Endometrial microvascular endothelial cells (primary cell): Measurements from ENCODE around the gene CYB561D2. TPM values are rescaled to one million over a fixed set of nuclear protein-coding genes. Genes with fewer than 3 reads are reported as not detected.

Experiments
- in situ Hi-C: cut with HindIII; loops from 2 replicates; pipeline ENCODE4 v1.10.0; 2017; ENCODE audit warnings: low sequenced_read_pairs, low pct_unique_long_range_greater_than_20kb; ENCODE audit errors: inconsistent ontology term
- total RNA-seq: library from RNA; depleted of rRNA; stranded (reverse); fragments of >200 nt; gene quantifications from one replicate; pipeline ENCODE4 v1.2.3, GENCODE V29; 2015; ENCODE audit errors: inconsistent ontology term

Gene CYB561D2
- total RNA-seq, 1 donor from 2014 or later = 40.8 TPM

DNA sequence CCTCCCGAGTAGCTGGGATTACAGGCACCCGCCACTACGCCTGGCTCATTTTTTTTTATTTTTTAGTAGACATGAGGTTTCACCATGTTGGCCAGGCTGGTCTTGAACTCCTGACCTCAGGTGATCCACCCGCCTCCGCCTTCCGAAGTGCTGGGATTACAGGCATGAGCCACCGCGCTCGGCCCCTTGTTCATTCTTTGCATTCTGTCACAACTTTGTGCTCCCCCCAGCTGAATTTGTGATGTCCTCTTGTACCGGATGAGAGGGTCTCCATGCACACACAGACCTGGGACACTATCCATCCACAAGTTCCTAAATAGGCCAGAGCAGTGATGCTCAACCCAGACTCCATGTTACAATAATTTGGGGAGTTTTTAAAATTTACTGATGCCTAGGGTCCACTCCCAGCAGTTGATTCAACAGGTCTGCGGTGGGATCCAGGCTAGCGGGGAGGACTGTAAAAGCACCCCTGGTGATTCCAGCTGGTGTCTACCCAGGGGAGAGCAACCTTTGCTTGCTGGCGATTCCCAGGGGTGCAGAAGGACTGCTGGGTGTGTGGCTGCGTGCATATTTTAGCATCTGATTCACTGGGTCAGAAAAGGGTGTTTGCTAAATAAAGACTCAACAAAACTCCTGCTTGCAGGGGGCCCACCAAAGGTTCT, 11.0 kb upstream of the CYB561D2 start:
- in situ Hi-C loops = loop anchor here (10.0 kb wide), 1 partner anchor 95 kb away; no protein-coding TSS in a partner anchor

DNA sequence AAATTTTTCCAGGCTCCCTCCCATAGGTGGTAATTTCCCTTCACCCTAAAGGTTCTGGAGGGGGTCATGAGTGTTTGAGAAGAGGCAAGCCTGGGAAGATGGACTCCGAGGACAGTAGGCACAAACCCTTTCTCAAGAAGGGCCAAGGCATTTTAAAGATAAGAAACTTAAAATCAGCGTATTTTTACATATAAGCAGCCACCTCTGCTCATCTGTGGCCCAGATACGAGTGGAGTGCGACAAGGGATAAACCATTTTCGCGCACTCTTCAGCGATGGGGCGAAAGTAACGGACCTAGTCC, 10.6 kb upstream of the CYB561D2 start:
- in situ Hi-C loops = no loop called here

DNA sequence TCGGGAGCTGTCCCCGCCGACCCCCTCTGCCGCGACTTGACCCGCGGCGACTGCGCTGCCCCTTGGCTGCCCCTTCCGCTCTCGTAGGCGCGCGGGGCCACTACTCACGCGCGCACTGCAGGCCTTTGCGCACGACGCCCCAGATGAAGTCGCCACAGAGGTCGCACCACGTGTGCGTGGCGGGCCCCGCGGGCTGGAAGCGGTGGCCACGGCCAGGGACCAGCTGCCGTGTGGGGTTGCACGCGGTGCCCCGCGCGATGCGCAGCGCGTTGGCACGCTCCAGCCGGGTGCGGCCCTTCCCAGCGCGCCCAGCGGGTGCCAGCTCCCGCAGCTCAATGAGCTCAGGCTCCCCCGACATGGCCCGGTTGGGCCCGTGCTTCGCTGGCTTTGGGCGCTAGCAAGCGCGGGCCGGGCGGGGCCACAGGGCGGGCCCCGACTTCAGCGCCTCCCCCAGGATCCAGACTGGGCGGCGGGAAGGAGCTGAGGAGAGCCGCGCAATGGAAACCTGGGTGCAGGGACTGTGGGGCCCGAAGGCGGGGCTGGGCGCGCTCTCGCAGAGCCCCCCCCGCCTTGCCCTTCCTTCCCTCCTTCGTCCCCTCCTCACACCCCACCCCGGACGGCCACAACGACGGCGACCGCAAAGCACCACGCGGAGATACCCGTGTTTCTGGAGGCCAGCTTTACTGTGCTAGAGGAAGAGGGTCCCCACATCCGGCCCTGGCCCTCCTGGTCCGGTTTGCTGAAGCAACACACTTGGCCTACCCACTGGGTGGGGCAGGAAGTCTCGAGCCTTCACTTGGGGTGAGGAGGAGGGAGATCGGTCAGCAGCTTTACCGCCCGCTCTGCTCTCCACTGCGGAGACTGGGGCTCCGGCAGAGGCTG, 10.0 kb upstream of the CYB561D2 start, which contains the start of gene RASSF1:
Gene RASSF1, minus strand, starts transcription at position 389 of the 882 bp plus-strand sequence. Its CDS starts 31 bp downstream, at position 358.
- in situ Hi-C loops = no loop called here

DNA sequence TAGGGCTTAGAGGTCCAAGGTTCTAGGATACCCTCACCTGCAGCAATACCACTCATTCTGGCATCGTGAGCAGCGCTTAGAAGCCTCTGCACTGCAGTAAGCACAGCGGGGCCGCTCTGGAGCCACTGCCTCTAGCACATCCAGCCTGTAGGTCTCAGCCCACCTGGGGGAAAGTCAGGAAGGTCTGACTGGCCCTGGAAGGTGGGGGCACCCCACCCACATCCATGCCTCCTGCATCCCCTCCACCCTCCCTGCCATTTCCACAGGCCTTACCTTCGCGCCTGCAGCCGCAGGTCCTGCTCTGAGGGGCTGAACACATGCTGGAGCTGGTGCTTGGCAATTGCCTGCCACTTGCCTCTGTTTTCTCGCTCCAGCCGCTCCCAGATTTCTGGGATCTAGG, 9.1 kb upstream of the CYB561D2 start:
- in situ Hi-C loops = no loop called here

DNA sequence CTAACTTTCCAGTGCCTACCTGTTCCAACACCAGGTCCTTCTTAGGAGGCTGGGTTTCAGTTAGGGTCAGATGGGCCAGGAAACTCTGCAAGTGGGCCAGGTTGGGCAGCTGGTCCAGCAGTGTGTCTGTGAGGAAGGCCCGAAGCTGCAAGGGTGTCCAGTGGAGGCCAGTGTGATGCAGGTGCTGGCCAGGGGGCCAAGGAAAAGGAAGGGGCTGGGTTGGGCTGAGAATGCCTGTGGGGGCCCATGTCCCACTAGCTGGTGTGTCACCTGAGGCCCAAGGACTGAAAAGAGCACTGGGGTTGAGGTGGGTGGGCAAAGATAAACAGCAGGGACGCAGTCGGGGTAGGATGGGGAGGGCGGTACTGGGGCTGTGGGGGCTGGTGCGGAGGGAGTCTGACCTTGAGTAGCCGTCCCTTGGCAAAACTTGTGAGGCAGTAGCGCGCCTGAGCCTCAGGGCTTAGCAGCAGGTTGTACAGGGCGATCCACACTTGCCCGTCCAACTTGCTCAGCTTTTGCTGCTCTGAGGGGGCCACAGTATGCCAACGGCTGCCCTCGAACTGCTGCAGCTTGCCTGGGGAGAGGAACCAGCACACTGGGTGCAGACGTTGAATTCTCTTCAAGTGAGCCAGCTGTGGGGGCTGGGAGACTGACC, 8.5 kb upstream of the CYB561D2 start:
- in situ Hi-C loops = no loop called here

DNA sequence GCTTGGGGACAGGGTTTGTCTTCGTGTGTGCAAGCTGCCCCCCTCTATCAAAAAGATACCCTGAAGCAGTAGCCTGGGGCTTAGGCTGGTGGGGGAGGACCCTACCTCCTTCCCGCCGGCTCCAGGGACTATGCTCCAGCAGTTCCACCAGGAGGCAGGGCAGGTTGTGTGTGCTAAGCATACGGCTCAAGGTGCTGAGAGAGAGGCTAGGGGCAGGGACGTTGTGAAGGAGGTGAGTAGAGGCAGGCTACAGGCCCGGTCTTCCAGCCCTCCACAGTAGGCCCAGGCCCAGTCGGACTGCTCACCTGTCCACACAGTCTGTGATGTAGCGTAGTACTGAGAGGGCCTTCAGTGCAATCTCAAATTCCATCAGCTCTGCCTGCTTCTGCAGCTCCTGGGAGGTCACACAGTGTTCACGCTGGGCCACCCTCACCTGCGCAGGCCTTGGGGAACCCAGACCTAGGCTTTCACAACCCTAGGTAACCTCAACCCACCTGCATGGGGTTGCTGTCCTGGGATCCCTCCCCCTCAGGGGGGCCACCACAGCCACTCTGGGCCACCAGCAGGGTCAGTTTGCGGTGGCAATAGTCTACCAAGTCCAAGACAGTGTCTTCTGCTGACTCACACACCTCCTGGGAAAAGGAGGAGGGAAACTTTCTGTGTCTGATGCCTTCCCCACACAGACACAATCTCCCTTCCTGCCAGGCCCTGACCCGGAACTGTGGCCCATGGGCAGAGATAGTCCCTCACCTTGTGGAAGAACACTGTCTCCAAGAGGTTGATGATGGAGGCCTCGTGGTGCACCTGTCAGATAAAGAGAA, 7.6 kb upstream of the CYB561D2 start:
- in situ Hi-C loops = no loop called here

DNA sequence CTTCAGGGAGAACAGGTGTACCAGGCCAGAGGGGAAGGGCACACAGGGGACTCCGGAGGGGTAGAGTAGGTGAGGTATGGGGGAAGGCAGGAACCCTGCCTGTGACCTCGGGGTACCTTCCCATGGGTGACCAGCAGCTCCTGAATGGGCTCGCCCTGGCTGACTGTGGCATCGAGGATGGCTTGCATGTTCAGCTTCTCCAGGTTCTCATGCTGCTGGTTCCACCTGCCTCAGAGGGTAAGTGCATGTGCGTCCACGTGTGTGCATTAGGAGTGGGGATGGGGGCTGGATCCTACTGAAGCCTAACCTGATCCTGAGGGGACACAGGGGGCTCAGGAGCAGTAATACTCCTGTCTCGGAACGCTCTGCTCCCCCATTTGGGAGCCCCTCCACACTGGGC, 5.7 kb upstream of the CYB561D2 start:
- in situ Hi-C loops = no loop called here

DNA sequence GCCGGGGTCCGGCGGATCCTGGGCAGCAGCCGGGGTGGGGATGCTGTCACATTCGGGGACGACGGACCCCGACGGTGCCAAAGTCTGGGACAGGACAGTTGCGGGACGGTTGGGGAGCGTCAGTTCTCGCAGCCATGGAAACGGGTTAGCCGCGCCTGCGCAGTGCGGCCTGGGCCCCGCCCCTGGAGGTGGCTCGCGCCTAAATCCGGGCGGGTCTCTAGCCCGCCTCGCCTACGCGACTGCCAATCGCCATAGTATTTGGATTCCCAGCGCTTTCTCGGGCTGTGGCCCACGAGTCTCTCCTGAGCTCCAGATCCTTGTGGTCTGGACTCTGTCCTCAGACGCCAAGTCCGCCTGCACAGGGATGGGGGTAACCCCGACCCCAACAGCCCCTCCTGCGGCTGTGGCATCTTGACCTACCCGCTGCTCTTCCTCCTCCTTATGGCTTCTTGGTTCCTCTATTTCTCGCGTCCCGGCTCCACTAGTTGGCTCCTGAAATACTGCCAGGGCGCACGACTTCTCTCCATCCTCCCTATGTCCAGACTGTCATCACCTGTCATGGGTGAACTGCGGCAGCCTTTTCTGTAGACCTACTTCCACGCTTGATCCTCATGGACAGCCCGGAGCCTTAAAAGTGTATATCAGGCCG, 5.0 kb upstream of the CYB561D2 start, which contains the start of gene ZMYND10:
Gene ZMYND10, minus strand, starts transcription at position 147 of the 649 bp plus-strand sequence. CDS start 153 bp downstream, outside the sequence.
- in situ Hi-C loops = no loop called here

DNA sequence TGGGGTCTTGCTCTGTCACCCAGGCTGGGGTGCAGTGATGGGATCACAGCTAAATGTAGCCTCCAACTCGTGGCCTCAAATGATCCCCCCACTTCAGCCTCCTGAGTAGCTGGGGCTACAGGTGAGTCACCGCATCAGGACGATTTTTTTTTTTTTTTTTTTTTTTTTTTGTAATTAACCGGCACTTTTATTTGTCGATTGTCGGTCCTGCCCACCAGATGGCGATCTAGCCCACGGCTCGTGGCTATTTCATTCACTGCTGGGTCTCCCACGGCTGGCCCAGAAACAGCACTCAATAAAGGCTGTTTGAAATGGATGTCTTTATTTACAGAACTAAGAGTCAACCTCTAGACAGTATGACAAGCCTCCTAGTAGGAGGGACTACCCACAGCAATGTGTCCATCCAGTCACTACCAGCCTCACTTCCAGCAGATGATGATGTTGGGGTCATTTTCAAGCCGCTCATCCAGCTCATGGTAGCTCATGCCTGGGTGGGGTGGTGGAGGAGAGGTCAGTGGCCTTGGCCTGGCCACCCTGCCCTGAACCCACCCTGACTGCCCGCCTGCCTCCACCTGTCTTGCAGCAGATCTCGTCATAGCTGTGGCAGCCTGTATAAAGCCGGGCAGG, 3.4 kb upstream of the CYB561D2 start:
- in situ Hi-C loops = no loop called here

DNA sequence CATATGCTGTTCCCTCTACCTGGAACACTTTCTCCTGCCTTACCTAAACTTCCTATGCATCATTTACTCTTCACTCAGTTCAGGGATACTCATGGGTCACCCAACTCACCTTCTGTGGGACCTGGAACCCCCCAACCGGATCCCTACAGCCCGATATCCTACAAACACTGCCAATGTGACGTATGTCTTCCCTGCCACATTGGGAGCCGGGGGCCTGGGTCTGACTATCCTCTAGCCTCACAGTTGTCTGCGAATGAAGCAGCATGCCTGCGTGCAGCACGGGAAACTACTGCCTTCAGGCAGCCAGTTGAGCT, 492 bp upstream of the CYB561D2 start:
- in situ Hi-C loops = no loop called here

DNA sequence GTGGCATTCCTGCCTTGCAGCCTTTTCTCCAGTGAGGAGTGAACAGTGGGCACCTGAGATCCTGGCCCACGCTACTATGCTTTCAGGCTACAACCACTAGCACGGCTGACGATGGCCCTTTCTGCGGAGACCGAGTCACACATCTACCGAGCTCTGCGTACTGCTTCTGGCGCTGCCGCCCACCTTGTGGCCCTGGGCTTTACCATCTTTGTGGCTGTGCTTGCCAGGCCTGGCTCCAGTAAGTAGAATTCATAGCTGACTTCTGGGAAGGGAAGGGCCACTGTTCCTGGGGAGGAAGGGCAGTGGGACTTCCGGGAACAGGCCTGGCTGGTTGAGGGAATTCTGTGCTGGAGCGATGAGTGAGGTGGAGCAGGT, 648 bp downstream of the CYB561D2 start:
- in situ Hi-C loops = no loop called here

DNA sequence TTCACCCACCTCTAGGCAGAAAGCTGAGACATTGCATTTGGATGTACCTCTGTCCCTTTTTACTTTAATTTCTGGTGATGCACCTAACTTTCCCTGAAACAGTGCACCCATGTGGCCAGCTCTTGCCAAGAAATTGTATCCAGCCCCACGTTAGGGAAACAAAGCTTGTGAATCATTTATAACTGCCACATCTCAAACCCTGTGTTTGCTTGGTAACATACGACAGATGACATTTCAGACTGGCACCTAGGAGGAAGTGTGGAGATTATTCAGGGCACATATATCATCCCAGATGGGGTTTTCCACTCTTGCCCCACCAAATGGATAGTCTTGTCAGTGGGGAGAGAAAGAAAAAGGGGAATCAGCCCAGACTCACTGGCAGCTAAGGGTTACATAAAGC, 2.1 kb downstream of the CYB561D2 start:
- in situ Hi-C loops = no loop called here

DNA sequence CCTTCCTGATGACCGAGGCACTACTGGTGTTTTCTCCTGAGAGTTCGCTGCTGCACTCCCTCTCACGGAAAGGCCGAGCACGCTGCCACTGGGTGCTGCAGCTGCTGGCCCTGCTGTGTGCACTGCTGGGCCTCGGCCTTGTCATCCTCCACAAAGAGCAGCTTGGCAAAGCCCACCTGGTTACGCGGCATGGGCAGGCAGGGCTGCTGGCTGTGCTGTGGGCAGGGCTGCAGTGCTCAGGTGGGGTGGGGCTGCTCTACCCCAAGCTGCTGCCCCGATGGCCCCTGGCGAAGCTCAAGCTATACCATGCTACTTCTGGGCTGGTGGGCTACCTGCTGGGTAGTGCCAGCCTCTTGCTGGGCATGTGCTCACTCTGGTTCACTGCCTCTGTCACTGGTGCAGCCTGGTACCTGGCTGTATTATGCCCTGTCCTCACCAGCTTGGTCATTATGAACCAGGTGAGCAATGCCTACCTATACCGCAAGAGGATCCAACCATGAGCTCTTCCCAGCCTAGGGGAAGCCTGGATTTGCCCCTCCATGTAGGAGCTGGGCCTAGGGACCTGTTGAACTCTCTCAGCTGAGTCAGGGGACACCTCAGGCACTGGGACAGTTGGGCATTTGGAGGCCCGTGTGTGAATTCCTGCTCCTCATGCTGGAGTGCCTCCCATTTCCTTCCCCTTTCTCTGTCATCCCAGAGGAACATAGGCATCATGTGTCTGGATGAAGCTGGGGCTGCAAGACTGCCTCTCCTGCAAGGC, 2.8 kb downstream of the CYB561D2 start:
- in situ Hi-C loops = no loop called here

DNA sequence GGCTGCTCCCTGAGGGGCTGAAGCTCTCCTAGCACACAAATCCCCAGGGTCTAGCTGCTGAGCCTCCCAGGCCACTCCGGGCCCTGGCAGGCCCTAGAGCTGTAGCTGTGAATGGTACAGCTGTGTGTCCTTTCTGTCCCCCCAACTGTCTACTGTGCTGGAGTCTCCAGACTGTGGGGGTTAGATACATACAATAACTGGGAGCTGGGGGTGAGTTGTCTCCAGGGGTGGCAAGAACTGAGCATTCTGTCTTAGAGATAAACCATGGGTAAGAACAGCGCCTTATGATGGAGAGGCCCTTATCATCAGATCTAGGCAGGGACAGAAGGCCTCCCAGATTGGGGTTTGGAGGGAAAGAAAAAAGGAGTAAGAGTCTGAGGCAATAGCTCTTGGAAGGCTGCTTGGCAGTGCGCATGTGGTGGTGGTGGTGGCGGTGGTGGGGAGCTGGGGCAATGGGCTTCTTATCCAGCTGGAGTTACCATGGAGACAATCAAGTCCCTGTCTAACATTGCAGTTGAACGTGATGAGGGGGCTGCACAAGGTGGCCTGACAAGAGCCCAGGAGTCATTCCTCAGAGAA, 3.6 kb downstream of the CYB561D2 start:
- in situ Hi-C loops = no loop called here

DNA sequence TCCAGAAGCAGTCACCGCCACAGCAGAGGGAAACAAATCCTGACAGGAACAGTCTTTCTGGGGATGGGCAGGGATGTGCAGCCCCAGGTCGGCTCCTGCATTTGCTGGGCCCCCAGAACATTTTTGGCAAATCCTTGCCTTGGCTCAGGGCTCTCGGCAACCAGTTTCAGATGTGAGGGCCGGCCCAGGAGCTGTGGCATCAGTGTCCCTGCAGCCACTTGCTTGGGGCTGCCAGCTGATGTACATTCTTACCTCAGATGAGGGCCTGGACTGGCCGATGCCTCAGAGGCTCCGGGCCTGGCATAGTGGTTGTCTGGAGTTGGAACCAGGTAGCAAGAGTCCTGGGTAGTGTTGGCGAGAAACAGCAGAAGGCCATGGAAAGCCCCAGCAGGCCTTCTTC, 4.2 kb downstream of the CYB561D2 start:
- in situ Hi-C loops = no loop called here

DNA sequence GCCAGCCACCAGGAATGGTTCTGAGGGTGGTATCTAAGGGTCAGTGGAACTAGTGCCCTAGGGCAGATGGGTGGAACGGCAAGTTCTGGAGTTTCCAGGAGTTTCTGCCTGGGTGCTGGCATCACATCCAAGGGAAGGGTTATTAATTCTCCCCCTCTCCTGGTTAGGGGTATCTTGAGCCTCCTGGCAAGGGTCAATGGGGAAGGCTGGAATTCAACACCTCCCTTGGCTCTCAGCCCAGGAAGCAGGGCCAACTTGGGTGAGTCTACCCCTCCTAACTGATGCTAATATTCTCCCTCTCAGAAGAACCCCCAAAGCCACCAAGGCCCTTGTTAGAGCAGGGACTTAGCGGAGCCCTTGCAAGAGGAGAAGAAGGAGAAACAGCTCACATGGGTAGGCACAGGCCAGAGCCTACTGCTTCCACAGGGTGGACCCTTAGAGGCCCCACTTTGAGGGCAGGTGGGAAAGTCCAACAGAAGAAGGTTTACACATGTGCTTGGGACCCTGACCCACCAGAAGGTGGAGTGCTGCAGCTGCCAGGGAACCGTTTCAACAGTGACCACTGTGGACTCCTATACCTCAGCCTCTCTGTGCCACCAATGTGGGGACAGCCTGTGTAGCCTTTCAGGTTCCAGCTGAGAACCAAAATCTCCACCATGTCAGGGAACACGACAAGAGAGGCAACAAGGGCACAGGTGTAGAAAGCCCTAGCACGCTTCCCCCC, 5.3 kb downstream of the CYB561D2 start:
- in situ Hi-C loops = no loop called here

DNA sequence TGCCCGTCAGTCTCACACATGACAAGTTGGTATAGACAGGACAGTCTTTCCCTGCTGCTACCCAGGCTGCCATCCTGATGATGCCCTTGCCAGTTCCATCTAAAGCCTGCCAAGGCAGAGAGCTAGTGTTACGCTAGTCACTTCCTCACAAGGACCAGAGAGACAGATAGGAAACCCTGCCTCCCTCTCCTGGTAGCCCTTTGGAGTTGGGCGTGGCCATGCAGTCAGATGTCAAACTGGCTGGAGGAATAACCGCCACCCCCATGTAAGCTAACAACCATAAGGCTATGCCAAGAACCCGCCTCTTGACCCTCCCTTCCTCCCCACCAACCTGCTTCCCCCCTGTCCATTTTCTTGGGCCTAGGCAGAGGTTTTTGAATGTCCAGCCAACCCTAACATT, 5.9 kb downstream of the CYB561D2 start:
- in situ Hi-C loops = no loop called here
